GM18505 (cell line): ENCODE results near the gene CHCHD6.

Experiments used
- ATAC-seq: cut with Tn5 transposase; IDR thresholded peaks from one replicate; pipeline ENCODE4 v1.9.1; 2021; ENCODE audit not compliant: unreplicated experiment
- POLR2A ChIP-seq: IDR thresholded peaks from 4 replicates; pipeline ENCODE4 v1.6.1; 2011; ENCODE audit warnings: borderline replicate concordance; ENCODE audit not compliant: insufficient read depth, insufficient read length; ENCODE audit errors: extremely low read depth

Gene CHCHD6

GRCh38 chr3:126955004-126955790, 251.2 kb downstream of the CHCHD6 start:
- ATAC-seq, result peak; percentile 76
- TF ChIP-seq POLR2A, result no peak

- TF ChIP-seq POLR2A, result no peak
- ATAC-seq, result no peak
Observed at GRCh38 chr3:126956361-126956760, 252.3 kb downstream of the CHCHD6 start.

GRCh38 chr3:126956866-126957650, 253.0 kb downstream of the CHCHD6 start:
- no peak for ATAC-seq

GRCh38 chr3:126957776-126958637, 254.0 kb downstream of the CHCHD6 start:
- no peak for ATAC-seq
- TF ChIP-seq POLR2A, result no peak

More at GRCh38 chr3:126956866-126957650, 253.0 kb downstream of the CHCHD6 start:
- TF ChIP-seq POLR2A, result no peak

GRCh38 chr3:126958638-126959085, 254.6 kb downstream of the CHCHD6 start:
- no peak for TF ChIP-seq POLR2A

GRCh38 chr3:126959136-126959920, 255.3 kb downstream of the CHCHD6 start:
- TF ChIP-seq POLR2A, result no peak
- ATAC-seq, result no peak

More at GRCh38 chr3:126958638-126959085, 254.6 kb downstream of the CHCHD6 start:
- ATAC-seq, result no peak

- TF ChIP-seq POLR2A, result no peak
- no peak for ATAC-seq
Observed at GRCh38 chr3:126959921-126960603, 256.0 kb downstream of the CHCHD6 start.

- TF ChIP-seq POLR2A, result no peak
Observed at GRCh38 chr3:126960604-126960995, 256.6 kb downstream of the CHCHD6 start.

GRCh38 chr3:126961191-126961790, 257.3 kb downstream of the CHCHD6 start:
- TF ChIP-seq POLR2A, result no peak
- ATAC-seq, result no peak

More at GRCh38 chr3:126960604-126960995, 256.6 kb downstream of the CHCHD6 start:
- ATAC-seq, result no peak

- no peak for ATAC-seq
Observed at GRCh38 chr3:126961791-126962461, 257.9 kb downstream of the CHCHD6 start.

GRCh38 chr3:126962756-126963155, 258.7 kb downstream of the CHCHD6 start:
- no peak for ATAC-seq
- no peak for TF ChIP-seq POLR2A

More at GRCh38 chr3:126961791-126962461, 257.9 kb downstream of the CHCHD6 start:
- TF ChIP-seq POLR2A, result no peak
